ENCODE results near the gene FBXO39.
A peak's percentile ranks its signal among the peaks of the same experiment; 100 is the strongest.
"Not testable (repeated sequence)": the region's sequence is repeated elsewhere in the genome, so short reads cannot be mapped to it uniquely, and the experiment has no call there.

The FBXO39 gene

DNA sequence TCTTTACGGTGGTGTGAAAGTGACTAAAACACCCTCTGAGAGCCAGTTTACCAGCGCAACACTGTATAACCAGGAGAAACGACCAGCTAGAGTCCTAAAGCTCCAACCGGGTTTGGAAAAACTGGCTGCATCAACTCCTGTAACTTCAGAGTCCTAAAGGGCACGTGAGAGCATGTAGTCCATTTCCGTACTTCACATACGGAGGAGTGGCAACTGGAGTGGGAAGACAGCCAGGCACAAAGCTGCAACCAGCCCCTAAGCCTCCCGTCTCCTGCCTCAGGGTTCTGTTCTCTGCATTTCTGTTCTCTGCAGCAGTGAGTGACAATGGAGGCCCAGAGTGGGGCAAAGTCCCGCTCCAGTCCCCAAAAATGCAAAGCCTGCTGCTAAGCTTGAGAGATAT, 36.3 kb downstream of the FBXO39 start:
- Mint-ChIP-seq H3K9me3 (no peaks in the 10 kb centered on the region), H3K27ac (peak overlapping the region in 1 of 2 donors; percentile 59), H3K27me3 (peaks cover 34% of the 10 kb centered on the region), H3K4me1 (no peaks in the 10 kb centered on the region), H3K4me3 (no peak overlapping the region)
- DNase-seq = no peak
- ATAC-seq = no peak

- Mint-ChIP-seq H3K9me3 (no peaks in the 10 kb centered on the region), H3K27ac (no peak overlapping the region), H3K4me1 (no peaks in the 10 kb centered on the region), H3K4me3 (no peak overlapping the region), H3K27me3 (peaks cover 36% of the 10 kb centered on the region)
- DNase-seq = no peak
- ATAC-seq = no peak
Observed at GRCh38 chr17:6815775-6816174, 39.8 kb downstream of the FBXO39 start.

DNA sequence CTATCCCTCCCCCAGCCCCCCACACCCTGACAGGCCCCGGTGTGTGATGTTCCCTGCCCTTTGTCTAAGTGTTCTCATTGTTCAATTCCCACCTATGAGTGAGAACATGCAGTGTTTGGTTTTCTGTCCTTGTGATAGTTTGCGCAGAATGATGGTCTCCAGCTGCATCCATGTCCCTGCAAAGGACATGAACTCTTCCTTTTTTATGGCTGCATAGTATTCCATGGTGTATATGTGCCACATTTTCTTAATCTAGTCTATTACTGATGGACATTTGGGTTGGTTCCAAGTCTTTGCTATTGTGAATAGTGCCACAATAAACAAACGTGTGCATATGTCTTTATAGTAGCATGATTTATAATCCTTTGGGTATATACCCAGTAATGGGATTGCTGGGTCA, 40.4 kb downstream of the FBXO39 start:
- not testable (repeated sequence) for ATAC-seq, H3K4me1 Mint-ChIP-seq, H3K9me3 Mint-ChIP-seq, H3K4me3 Mint-ChIP-seq, H3K27ac Mint-ChIP-seq, DNase-seq
- peaks cover 42% of the 10 kb centered on the region for H3K27me3 Mint-ChIP-seq

DNA sequence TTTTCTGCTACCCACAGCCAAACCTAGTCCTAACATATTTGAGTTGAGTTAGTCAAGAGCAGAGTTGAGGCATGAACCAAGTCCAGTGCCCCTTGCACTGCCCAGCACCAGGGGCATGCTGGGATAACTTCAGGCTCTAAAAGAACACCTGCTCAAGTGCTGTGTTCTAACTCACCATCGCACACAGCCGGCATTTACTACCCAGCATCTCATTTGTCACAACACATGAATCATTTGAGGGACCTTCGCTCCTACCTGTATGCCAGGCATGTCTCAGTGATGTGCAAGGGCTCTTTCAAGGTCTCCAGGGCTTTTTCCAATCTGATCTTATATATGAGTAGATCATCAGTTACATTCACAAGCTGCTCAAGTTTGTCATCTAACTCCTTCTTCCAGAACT, 42.9 kb downstream of the FBXO39 start:
- DNase-seq (no peak), ATAC-seq (no peak)
- H3K9me3 Mint-ChIP-seq = no peaks in the 10 kb centered on the region
- H3K27ac Mint-ChIP-seq = peak overlapping the region in 1 of 2 donors; percentile 20
- H3K4me1 Mint-ChIP-seq = no peaks in the 10 kb centered on the region
- no peak overlapping the region for H3K4me3 Mint-ChIP-seq
- peaks cover 38% of the 10 kb centered on the region for H3K27me3 Mint-ChIP-seq

DNA sequence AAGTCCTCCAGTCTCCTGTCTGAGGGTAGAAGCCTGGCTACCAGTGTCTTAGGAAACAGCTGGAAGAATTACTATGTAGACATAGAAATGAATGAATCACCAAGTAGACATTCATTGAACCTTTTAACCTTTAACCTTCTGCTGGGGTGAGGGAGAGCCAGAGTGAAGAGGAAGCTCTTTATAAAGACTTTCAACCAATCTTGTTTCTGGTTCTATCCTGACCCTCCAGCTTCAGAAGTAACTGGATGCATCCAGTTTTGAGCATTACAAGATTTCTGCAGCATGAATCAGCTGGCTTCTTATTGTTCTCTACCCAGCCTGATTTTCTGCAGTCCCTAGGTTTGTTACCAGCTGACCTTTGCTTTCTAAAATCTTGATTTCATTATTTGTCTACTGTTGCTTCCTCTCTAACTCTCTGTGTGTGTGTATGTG, 47.0 kb downstream of the FBXO39 start:
- Mint-ChIP-seq H3K27me3 (peaks cover 39% of the 10 kb centered on the region), H3K9me3 (no peaks in the 10 kb centered on the region), H3K27ac (no peak overlapping the region), H3K4me1 (no peaks in the 10 kb centered on the region), H3K4me3 (no peak overlapping the region)
- ATAC-seq (no peak), DNase-seq (no peak)

- peak overlapping the region in 1 of 2 donors; percentile 18 for H3K27ac Mint-ChIP-seq
- H3K27me3 Mint-ChIP-seq = peaks cover 45% of the 10 kb centered on the region
- H3K9me3 Mint-ChIP-seq = no peaks in the 10 kb centered on the region
- H3K4me1 Mint-ChIP-seq = peaks cover 15% of the 10 kb centered on the region
- DNase-seq (no peak), ATAC-seq (no peak)
- no peak overlapping the region for H3K4me3 Mint-ChIP-seq
Observed at GRCh38 chr17:6830383-6830986, 54.5 kb downstream of the FBXO39 start.

- peaks cover 15% of the 10 kb centered on the region for H3K4me1 Mint-ChIP-seq
- no peaks in the 10 kb centered on the region for H3K9me3 Mint-ChIP-seq
- ATAC-seq (peak; percentile 93), DNase-seq (peak; percentile 52 to 66)
- H3K27me3 Mint-ChIP-seq = peaks cover 58% of the 10 kb centered on the region
- peak within 1 kb of the TSS; percentile 86 for H3K4me3 Mint-ChIP-seq
- H3K27ac Mint-ChIP-seq = peak within 1 kb of the TSS; percentile 22 to 74
Observed at GRCh38 chr17:6831661-6832263, 55.7 kb downstream of the FBXO39 start, which contains the start of gene TEKT1. TSS of gene TEKT1 (minus strand) at chr17:6831729. CDS start at chr17:6830376, 1,353 bp downstream.

All from stimulated activated naive CD8-positive, alpha-beta T cell treated with anti-CD3 and anti-CD28 coated beads, Interleukin-15, amount 100 ng/mL, for 72 hours (primary cell).